Activated CD4-positive, CD25-positive, alpha-beta regulatory T cell treated with anti-CD3 and anti-CD28 coated beads, Interleukin-2, amount 50 U/mL, for 16 hours (primary cell): ENCODE measurements around the gene CHD6.

Experiments
- DNase-seq: peaks from one replicate; pipeline ENCODE4 v3.0.0-alpha.2; 2020; ENCODE audit warnings: low read depth, low spot score

Gene CHD6

DNA sequence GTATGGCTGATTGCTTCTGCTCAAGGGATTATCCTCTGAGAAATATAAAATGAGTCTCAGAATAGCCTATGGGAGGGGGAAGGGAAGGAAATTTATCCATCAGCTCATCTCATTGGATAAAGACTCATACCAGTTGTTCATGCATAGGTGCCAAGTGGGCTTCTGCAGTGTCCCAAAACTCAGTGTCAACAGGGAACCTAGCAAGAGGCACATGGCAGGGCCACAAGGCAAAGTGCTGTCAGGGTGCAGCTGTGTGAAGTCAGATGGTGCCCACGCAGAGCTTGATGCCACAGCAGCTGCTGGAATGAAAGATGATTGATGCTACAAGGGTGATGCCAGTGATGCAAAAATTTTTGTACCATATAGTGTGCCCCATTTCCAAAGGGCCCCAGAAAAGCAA is 3.2 kb upstream of the CHD6 start:
- no peak for DNase-seq

GRCh38 chr20:41619360-41620100 is 1.4 kb upstream of the CHD6 start:
- DNase-seq = no peak

DNA sequence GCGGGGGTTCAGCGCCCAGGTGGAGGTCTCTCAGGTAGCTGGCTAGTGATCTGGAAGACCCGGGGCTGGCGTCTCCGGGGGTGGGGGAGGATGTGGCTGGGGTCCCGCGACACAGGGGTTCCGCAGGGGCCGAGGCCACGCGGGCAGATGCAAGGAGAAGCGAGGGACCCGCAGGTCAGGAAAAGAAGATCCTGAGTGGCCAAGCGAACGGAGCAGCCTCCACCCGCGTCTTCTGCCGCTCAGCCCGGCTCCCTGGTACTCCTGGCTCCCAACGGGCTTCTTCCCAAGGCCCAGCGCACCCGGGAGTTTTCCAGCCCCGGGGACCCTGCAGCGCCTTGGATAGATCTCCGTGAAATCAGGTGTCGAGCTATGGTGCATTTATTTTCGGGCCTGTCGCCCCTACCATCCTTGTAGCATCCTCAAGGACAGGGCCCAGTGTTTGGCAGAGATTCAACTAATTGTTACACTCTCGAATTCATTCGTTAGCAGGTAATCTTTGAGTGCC is 682 bp upstream of the CHD6 start:
- DNase-seq = no peak

DNA sequence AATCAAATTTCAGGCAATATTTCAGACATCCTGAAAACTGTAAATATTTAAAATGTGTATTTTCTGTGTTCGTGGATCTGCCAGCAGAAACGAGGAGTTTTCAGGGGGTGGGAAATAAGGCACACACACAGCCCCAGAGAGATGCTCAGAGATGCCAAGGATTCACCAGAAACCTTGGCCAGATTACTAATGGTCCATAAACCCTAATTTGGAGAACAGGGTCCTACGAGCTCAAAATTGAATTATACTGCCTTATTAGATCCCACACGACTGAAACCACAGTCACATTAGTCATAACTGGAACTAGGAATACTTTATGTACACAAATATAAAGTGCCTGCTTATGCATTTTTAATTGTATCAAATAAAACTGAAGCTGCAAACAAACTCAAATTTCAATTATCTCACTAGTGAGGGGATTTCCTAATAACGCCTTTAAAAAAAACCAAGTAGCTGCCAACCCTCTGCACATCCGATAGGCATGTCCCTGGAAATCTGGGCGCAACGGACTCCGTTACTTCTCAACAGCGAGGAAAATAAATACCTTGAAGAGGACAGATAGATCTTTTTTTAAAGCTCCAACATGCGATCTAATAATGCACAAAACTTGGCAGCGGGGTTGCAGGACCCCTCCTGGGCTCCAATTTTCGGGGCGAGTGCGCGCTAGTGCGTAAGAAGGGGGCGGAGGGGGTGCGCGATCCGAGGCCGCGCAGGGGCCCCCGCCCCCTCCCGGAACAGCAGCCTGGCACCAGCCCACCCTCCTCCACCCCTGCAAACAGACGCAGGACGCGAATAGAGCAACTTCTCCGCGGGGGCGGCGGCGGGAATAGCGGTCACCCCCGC is 897 bp downstream of the CHD6 start:
- no peak for DNase-seq

- DNase-seq = no peak
These were observed 1.9 kb downstream of the CHD6 start for GRCh38 chr20:41616228-41616627.

- no peak for DNase-seq
These were observed 2.5 kb downstream of the CHD6 start for GRCh38 chr20:41615676-41616075.

- no peak for DNase-seq
These were observed 3.1 kb downstream of the CHD6 start for GRCh38 chr20:41615110-41615509.

GRCh38 chr20:41613321-41613720 is 4.9 kb downstream of the CHD6 start:
- DNase-seq = no peak

GRCh38 chr20:41609474-41609873 is 8.7 kb downstream of the CHD6 start:
- DNase-seq = no peak

DNA sequence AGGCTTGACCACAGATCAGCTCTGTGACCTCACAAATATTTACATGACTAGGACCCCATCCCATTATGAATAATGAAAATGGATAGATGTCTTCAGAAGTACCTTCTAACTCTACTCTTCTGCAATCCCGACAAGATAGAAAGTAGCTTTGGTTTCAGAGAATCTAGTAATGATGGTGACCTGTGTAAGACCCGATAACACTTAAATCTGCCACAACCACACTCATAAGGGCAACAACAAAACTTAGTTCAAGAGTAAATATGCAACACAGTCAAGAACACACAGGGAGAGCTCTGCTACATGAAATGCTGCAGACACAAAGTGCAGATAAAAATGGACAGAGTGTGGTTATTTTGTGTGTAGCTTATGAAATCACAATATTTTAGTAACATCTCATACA is 9.6 kb downstream of the CHD6 start:
- DNase-seq = no peak

GRCh38 chr20:41607791-41608190 is 10.4 kb downstream of the CHD6 start:
- no peak for DNase-seq

DNA sequence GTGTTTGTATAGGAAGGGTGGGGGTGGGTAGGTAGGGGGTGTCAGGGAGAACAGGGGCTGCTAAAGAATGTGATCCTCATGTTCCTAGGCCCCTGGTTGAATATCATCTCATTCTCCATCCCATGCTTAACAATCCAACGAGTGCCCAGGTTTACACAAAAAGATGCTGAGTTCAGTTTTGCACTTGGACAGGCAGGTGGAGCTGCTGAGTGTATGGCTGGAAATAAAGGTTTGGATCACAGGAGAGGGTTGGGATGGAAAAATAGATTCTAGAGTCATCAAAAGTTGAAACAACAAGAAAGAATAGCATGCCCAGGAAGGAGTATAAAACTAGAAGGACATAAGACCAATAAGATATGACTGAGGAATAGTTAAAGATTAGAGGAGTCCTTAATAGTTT is 14.2 kb downstream of the CHD6 start:
- no peak for DNase-seq

DNA sequence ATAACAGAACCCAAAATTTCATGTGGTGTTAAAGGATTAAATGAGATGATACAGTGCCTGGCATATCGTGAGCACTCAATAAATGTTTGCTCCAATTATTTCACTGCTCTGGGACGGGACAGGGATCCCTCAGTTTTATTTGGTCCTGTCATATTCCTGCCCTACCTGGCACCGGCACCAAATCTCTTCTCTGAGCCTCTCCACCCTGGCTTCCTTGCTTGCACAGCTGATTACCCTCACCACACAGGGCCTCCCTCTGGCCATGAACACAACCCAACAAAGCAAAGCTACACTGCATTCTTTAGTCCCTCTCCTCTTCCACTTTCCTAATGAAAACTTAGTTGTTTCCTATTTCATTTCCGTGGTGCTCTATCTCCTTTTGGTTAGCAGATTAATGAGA is 16.4 kb downstream of the CHD6 start:
- no peak for DNase-seq

- no peak for DNase-seq
These were observed 17.1 kb downstream of the CHD6 start for GRCh38 chr20:41600926-41601631.

DNA sequence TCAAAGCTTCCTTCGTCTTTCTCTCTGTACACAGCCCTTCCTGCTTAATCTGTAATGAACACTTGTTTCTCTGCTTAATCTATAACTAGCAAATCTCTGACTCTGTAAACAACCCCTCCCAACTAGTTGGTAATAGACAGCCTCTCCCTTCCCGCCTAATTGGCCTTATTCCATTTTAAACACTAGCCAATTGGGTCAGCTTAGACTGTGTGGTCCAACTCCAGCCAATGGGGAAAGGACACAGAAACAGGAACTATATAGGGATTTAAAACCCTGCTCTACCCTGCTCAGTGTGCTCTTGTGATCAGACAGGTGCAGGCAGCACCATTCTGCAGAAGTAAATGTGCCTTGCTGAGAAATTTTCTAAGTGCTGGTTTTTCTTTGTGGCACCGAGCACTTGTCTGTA is 18.5 kb downstream of the CHD6 start:
- no peak for DNase-seq

DNA sequence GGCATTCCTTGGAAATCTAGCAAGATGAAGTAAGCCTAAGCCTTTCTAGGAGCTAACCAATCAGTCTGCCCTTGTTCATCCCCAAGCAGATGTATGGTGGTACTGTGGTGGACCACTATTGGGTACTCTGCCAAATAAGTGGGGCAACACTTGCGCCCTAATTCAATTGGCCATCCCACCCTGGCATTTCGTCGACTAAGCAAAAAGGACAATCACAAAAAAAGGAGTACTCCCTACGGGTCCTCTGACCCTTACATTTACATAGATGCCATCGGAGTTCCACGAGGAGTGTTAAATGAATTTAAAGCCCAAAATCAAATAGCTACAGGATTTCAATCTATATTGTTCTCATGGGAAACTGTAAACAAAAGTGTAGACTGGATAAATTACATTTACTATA is 19.5 kb downstream of the CHD6 start:
- DNase-seq = no peak

- no peak for DNase-seq
These were observed 23.5 kb downstream of the CHD6 start for GRCh38 chr20:41594514-41595322.

- no peak for DNase-seq
These were observed 25.5 kb downstream of the CHD6 start for GRCh38 chr20:41592516-41593216.

DNA sequence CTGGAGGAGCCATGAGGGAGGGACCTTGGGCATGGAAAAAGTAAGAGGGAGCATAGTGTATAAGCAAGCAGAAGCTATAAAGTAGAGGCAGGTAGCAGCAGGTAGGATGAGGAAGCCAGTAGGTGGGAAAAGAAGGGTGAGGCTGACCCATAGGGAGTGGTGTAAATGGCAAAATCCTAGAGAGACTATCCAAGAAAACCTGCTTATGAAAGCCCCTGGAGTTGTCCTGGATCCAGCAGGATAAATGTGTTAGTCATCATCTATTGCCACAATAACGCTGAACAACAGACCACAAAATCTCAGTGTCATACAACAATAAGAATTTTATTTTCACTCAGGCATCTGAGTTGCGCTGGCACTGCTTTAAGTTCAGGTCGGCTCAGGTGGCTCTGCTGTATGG is 30.2 kb downstream of the CHD6 start:
- no peak for DNase-seq

DNA sequence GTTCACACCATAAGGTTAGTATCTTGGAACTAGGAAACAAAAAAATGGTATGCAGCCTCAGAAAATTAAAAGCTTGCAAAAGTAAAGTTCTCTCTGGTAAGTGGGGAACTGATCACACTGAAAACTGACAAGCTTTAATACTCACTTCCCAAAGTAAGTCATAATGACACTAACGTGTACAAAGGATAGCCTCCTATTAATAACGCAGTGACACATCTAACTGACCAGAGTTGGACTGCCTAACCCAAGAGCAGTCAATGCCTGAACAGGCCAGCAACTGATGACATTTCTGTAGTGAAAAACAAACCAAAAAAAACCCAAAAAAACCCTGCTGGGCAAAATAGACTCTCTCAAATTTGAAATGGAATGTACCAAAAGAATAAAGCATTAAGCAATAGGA is 30.7 kb downstream of the CHD6 start:
- DNase-seq = no peak

DNA sequence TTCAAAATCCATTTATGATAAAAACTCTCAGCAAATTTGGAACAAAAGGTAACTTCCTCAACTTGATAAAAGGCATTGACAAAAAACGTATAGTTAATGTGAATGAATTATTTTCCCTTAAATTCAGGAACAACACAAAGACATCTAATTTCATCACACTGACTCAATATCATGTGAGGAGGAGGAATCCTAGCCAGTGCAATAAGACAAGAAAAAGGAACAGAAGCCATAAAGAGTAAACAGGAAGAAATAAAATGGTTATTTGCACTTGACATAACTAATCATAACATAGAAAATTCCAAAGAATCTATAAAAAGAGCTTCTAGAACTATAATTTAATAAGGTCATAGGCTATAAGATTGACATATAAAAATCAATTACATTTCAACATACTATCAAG is 31.4 kb downstream of the CHD6 start:
- no peak for DNase-seq
